ENCODE measurements around the gene GUCY2C. TPM values are rescaled to one million over a fixed set of nuclear protein-coding genes. Genes with fewer than 3 reads are reported as not detected.

The GUCY2C gene
- total and polyA plus RNA-seq, 2 experiments from 2014 or later: not detected

DNA sequence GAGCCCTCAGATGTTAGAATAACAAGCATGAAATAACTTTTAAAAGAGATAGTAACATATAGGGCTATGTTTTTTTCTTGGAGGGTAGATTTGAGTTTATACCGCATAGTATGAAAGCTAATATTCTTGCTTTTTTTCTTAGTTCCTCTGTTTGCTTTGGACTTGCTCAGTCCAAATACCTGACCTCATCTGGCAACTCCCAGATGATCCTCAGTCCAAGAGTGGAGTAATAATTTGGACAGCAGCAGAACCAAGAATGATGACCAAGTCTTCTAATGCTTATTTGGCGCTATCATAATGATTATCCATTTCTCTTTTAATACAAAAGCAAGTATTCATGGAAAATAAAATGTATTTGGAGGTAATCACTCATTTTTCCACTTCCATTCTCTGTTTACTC is 45.6 kb downstream of the GUCY2C start:
- no peak overlapping the region for H3K27ac ChIP-seq
- DNase-seq: peak; percentile 4
- no peaks in the 10 kb centered on the region for H3K9me2 ChIP-seq (ENCODE audit: insufficient read depth)
- H3K9me3 ChIP-seq (ENCODE audit: low read depth): no peaks in the 10 kb centered on the region
- no peaks in the 10 kb centered on the region for H3F3A ChIP-seq (ENCODE audit: insufficient read depth)
- H2AFZ ChIP-seq: no peak overlapping the region
- TF ChIP-seq EZH2 (IDR thresholded peaks at IDR 0.05; ENCODE audit: insufficient read depth, poor library complexity, severe bottlenecking): no peak
- no peak for TF ChIP-seq EZH2phosphoT487 (IDR thresholded peaks at IDR 0.05; ENCODE audit: insufficient read depth, low read depth)
- no peaks in the 10 kb centered on the region for H3K4me1 ChIP-seq (ENCODE audit: insufficient read depth)
- H3K27me3 ChIP-seq (replicated peaks; ENCODE audit: insufficient read depth): no peaks in the 10 kb centered on the region
- no peaks in the 10 kb centered on the region for H3K79me2 ChIP-seq (ENCODE audit: insufficient read depth)
- H3K4me2 ChIP-seq (ENCODE audit: unreplicated experiment): no peak overlapping the region
- H4K20me1 ChIP-seq (ENCODE audit: insufficient read depth): no peaks in the 10 kb centered on the region
- H3K9ac ChIP-seq: no peak overlapping the region
- no peaks in the 10 kb centered on the region for H3K36me3 ChIP-seq (ENCODE audit: low read depth)
- in situ Hi-C loops (cut with MboI): no loop called here
- H3K4me3 ChIP-seq: no peak overlapping the region
- 5% methylated on average over 2 of the region's 2 CpGs for WGBS, 2 experiments (ENCODE audit: low coverage in 1 of 2, low lambda C conversion rate in 2 of 2, missing lambda C conversion rate in 2 of 2)

DNA sequence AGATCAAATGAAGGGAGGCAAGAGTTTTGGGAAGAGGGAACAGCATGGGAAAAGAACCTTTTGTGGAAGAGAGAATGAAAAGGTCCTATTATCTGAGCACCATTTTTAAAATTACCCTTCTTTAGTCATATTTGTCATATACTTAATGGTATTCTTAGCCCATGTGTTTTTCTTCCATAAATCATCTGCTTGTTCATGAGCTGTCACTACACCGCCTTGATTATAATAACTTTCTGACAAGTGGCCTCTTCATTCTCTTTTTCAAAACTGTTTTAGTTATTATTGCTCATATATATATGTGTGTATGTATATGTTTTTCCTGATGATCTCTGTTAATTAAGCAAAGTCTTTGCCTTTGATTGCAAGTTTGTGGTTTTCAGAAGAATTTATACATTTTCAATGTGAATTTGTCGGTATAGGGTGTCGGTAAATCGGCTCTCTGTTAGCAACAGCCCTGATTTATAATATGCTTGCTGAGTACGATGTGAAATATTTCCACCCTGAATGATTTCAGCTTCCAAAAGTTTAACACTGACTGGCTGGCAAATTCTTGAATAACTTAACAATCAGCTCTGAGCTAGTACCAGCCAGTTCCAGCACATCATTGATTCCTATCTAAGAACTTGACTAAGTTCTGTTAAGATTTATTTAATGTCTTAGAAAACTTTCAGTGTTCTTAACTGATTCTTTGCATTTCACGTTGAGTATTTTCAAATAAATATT is 49.2 kb downstream of the GUCY2C start:
- no peaks in the 10 kb centered on the region for H3K9me2 ChIP-seq (ENCODE audit: insufficient read depth)
- in situ Hi-C loops (cut with MboI): no loop called here
- WGBS, 2 experiments (ENCODE audit: low coverage in 1 of 2, low lambda C conversion rate in 2 of 2, missing lambda C conversion rate in 2 of 2): 75 to 77% methylated on average over 6 of the region's 6 CpGs

DNA sequence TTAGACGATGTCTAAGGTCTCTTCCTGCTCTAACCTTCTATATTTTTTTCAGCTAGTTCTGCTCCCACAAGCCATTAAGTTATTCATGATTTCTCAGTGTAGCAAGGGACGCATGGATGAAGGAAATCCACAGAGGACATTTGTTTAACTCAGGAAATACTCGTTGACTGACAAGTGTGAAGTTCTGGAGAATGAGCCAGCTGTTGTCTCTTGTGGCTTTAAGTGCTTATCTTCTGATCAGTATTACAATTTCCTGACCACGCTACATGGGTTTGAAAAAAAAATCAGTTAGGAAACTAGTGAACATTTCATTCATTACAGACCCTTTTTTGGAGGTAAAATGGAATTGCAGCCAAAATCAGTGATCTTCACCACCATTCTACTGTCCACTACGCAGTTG is 53.1 kb downstream of the GUCY2C start:
- Histone ChIP-seq H3K9me3 (ENCODE audit: low read depth) (no peaks in the 10 kb centered on the region), H3K4me1 (ENCODE audit: insufficient read depth) (no peaks in the 10 kb centered on the region), H3K4me2 (ENCODE audit: unreplicated experiment) (no peak overlapping the region), H2AFZ (no peak overlapping the region), H3F3A (ENCODE audit: insufficient read depth) (no peaks in the 10 kb centered on the region), H3K27me3 (replicated peaks; ENCODE audit: insufficient read depth) (no peaks in the 10 kb centered on the region), H3K79me2 (ENCODE audit: insufficient read depth) (no peaks in the 10 kb centered on the region), H3K4me3 (no peak overlapping the region), H3K9ac (no peak overlapping the region), H3K9me2 (ENCODE audit: insufficient read depth) (no peaks in the 10 kb centered on the region), H4K20me1 (ENCODE audit: insufficient read depth) (no peaks in the 10 kb centered on the region), H3K27ac (no peak overlapping the region), H3K36me3 (ENCODE audit: low read depth) (no peaks in the 10 kb centered on the region)
- in situ Hi-C loops (cut with MboI): no loop called here
- 48 to 50% methylated on average over 5 of the region's 5 CpGs for WGBS, 2 experiments (ENCODE audit: low coverage in 1 of 2, low lambda C conversion rate in 2 of 2, missing lambda C conversion rate in 2 of 2)
- TF ChIP-seq EZH2phosphoT487 (IDR thresholded peaks at IDR 0.05; ENCODE audit: insufficient read depth, low read depth) (no peak), EZH2 (IDR thresholded peaks at IDR 0.05; ENCODE audit: insufficient read depth, poor library complexity, severe bottlenecking) (no peak)
- no peak for DNase-seq

More for the DNA sequence above, 49.2 kb downstream of the GUCY2C start:
- Histone ChIP-seq H2AFZ (no peak overlapping the region), H3K9ac (no peak overlapping the region), H3K27me3 (replicated peaks; ENCODE audit: insufficient read depth) (no peaks in the 10 kb centered on the region), H4K20me1 (ENCODE audit: insufficient read depth) (no peaks in the 10 kb centered on the region), H3F3A (ENCODE audit: insufficient read depth) (no peaks in the 10 kb centered on the region), H3K4me1 (ENCODE audit: insufficient read depth) (no peaks in the 10 kb centered on the region), H3K9me3 (ENCODE audit: low read depth) (no peaks in the 10 kb centered on the region), H3K4me3 (no peak overlapping the region), H3K36me3 (ENCODE audit: low read depth) (no peaks in the 10 kb centered on the region), H3K4me2 (ENCODE audit: unreplicated experiment) (no peak overlapping the region), H3K27ac (no peak overlapping the region), H3K79me2 (ENCODE audit: insufficient read depth) (no peaks in the 10 kb centered on the region)
- TF ChIP-seq EZH2 (IDR thresholded peaks at IDR 0.05; ENCODE audit: insufficient read depth, poor library complexity, severe bottlenecking) (no peak), EZH2phosphoT487 (IDR thresholded peaks at IDR 0.05; ENCODE audit: insufficient read depth, low read depth) (no peak)
- no peak for DNase-seq

DNA sequence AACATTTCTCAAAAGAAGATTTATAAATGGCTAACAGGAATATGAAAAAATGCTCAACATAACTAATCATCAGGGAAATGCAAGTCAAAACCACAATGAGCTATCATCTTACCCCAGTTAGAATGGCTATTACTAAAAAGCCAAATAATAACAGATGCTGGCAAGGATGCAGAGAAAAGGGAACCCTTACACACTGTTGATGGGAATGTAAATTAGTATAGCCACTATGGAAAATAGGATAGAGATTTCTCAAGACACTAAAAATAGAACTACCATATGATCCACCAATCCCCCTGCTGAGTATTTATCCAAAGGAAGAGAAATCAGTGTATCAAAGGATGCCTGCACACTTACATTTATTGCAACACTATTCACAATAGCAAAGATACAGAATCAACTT is 58.3 kb downstream of the GUCY2C start:
- in situ Hi-C loops (cut with MboI): no loop called here
- Histone ChIP-seq H3K79me2 (ENCODE audit: insufficient read depth) (no peaks in the 10 kb centered on the region), H3K9me3 (ENCODE audit: low read depth) (no peaks in the 10 kb centered on the region), H2AFZ (no peak overlapping the region), H3K27ac (no peak overlapping the region), H3K36me3 (ENCODE audit: low read depth) (no peaks in the 10 kb centered on the region), H3K9ac (no peak overlapping the region), H3K4me3 (no peak overlapping the region), H3K4me1 (ENCODE audit: insufficient read depth) (peaks cover 7% of the 10 kb centered on the region; the same call in 1 of the 2 replicates), H3K4me2 (ENCODE audit: unreplicated experiment) (no peak overlapping the region), H4K20me1 (ENCODE audit: insufficient read depth) (no peaks in the 10 kb centered on the region), H3K9me2 (ENCODE audit: insufficient read depth) (no peaks in the 10 kb centered on the region), H3K27me3 (replicated peaks; ENCODE audit: insufficient read depth) (no peaks in the 10 kb centered on the region), H3F3A (ENCODE audit: insufficient read depth) (no peaks in the 10 kb centered on the region)
- TF ChIP-seq EZH2phosphoT487 (IDR thresholded peaks at IDR 0.05; ENCODE audit: insufficient read depth, low read depth) (no peak), EZH2 (IDR thresholded peaks at IDR 0.05; ENCODE audit: insufficient read depth, poor library complexity, severe bottlenecking) (no peak)
- DNase-seq: no peak

DNA sequence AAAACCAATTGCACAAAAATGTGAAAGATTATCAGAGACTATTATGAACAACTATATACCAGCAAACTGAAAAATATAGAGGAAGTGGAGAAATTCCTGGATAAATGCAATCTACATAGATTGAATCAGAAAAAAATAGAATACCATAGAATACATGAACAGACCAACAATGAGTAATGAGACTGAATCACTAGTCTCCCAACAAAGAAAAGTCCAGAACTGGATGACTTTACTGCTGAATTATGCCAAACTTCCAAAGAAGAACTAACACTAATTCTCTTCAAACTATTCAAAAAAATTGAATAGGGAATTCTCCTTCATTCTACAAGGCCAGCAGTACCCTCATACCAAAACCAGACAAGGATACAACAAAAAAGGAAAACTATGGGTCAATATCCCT is 60.6 kb downstream of the GUCY2C start:
- in situ Hi-C loops (cut with MboI): no loop called here
- H3F3A ChIP-seq (ENCODE audit: insufficient read depth): no peaks in the 10 kb centered on the region
- H3K9ac ChIP-seq: no peak overlapping the region
- H3K4me1 ChIP-seq (ENCODE audit: insufficient read depth): peaks cover 7% of the 10 kb centered on the region; the same call in 1 of the 2 replicates
- no peaks in the 10 kb centered on the region for H3K9me2 ChIP-seq (ENCODE audit: insufficient read depth)
- no peaks in the 10 kb centered on the region for H3K9me3 ChIP-seq (ENCODE audit: low read depth)
- no peaks in the 10 kb centered on the region for H3K27me3 ChIP-seq (replicated peaks; ENCODE audit: insufficient read depth)
- DNase-seq: peak; percentile 56
- H3K79me2 ChIP-seq (ENCODE audit: insufficient read depth): no peaks in the 10 kb centered on the region
- no peak overlapping the region for H3K4me2 ChIP-seq (ENCODE audit: unreplicated experiment)
- H3K36me3 ChIP-seq (ENCODE audit: low read depth): no peaks in the 10 kb centered on the region
- H3K27ac ChIP-seq: no peak overlapping the region
- H4K20me1 ChIP-seq (ENCODE audit: insufficient read depth): no peaks in the 10 kb centered on the region
- TF ChIP-seq EZH2 (IDR thresholded peaks at IDR 0.05; ENCODE audit: insufficient read depth, poor library complexity, severe bottlenecking): no peak
- TF ChIP-seq EZH2phosphoT487 (IDR thresholded peaks at IDR 0.05; ENCODE audit: insufficient read depth, low read depth): no peak
- no peak overlapping the region for H2AFZ ChIP-seq
- no peak overlapping the region for H3K4me3 ChIP-seq

Data from GM23248 (cell line).